CD4-positive, alpha-beta T cell treated with Interleukin-4 for 1 hour (primary cell): ENCODE measurements around the gene PRTFDC1.
"Not testable (repeated sequence)": the region's sequence is repeated elsewhere in the genome, so short reads cannot be mapped to it uniquely, and the experiment has no call there.

ENCODE experiments used
- DNase-seq, 2 donors: peaks; one replicate each; pipeline ENCODE4 v3.0.0-alpha.2; 2020 to 2022

PRTFDC1 gene

GRCh38 chr10:24963521-24964041, 11.2 kb upstream of the PRTFDC1 start:
- no peak for DNase-seq

- DNase-seq, result no peak
Measured at GRCh38 chr10:24962995-24963394, 10.6 kb upstream of the PRTFDC1 start.

- no peak for DNase-seq
Measured at GRCh38 chr10:24961582-24961981, 9.2 kb upstream of the PRTFDC1 start.

GRCh38 chr10:24959382-24959730, 7.0 kb upstream of the PRTFDC1 start:
- no peak for DNase-seq

- DNase-seq, result no peak
Measured at GRCh38 chr10:24958721-24959381, 6.4 kb upstream of the PRTFDC1 start.

- no peak for DNase-seq
Measured at GRCh38 chr10:24958091-24958720, 5.8 kb upstream of the PRTFDC1 start.

- not testable (repeated sequence) for DNase-seq
Measured at GRCh38 chr10:24957624-24958051, 5.2 kb upstream of the PRTFDC1 start.

- no peak for DNase-seq
Measured at GRCh38 chr10:24953675-24954074, 1.3 kb upstream of the PRTFDC1 start.

GRCh38 chr10:24952707-24953645, 570 bp upstream of the PRTFDC1 start:
- peak; percentile 36 to 50 for DNase-seq

GRCh38 chr10:24951201-24952142, 934 bp downstream of the PRTFDC1 start:
- no peak for DNase-seq

GRCh38 chr10:24950439-24950838, 2.0 kb downstream of the PRTFDC1 start:
- DNase-seq, result no peak

- no peak for DNase-seq
Measured at GRCh38 chr10:24949616-24950015, 2.8 kb downstream of the PRTFDC1 start.

- DNase-seq, result no peak
Measured at GRCh38 chr10:24947304-24948097, 4.9 kb downstream of the PRTFDC1 start.

- DNase-seq, result no peak
Measured at GRCh38 chr10:24944512-24945255, 7.7 kb downstream of the PRTFDC1 start.

GRCh38 chr10:24938525-24938924, 13.9 kb downstream of the PRTFDC1 start:
- DNase-seq, result no peak

- DNase-seq, result no peak
Measured at GRCh38 chr10:24938076-24938475, 14.3 kb downstream of the PRTFDC1 start.

GRCh38 chr10:24935504-24936292, 16.7 kb downstream of the PRTFDC1 start:
- no peak for DNase-seq

- DNase-seq, result no peak
Measured at GRCh38 chr10:24931236-24931635, 21.2 kb downstream of the PRTFDC1 start.

- no peak for DNase-seq
Measured at GRCh38 chr10:24930427-24930826, 22.0 kb downstream of the PRTFDC1 start.

GRCh38 chr10:24929904-24930303, 22.5 kb downstream of the PRTFDC1 start:
- DNase-seq, result no peak
